Measurements from ENCODE around the gene MAG. TPM values are rescaled to one million over a fixed set of nuclear protein-coding genes. Genes with fewer than 3 reads are reported as not detected.
A peak's percentile ranks its signal among the peaks of the same experiment; 100 is the strongest.
"Not testable (repeated sequence)": the region's sequence is repeated elsewhere in the genome, so short reads cannot be mapped to it uniquely, and the experiment has no call there.

Gene MAG
- polyA plus RNA-seq, 1 donor: 0.33 TPM

GRCh38 chr19:35346193-35347052, 54.5 kb downstream of the MAG start:
- DNase-seq (ENCODE audit: low read depth): no peak

- DNase-seq (ENCODE audit: low read depth): no peak
These were observed 55.4 kb downstream of the MAG start, which contains the start of gene FFAR1 for GRCh38 chr19:35347171-35347929. Gene FFAR1, plus strand, starts transcription at chr19:35347902. Its CDS starts 3,650 bp downstream, at chr19:35351552.

GRCh38 chr19:35347930-35348298, 56.0 kb downstream of the MAG start:
- no peak for DNase-seq (ENCODE audit: low read depth)

- DNase-seq (ENCODE audit: low read depth): no peak
These were observed 57.1 kb downstream of the MAG start for GRCh38 chr19:35348911-35349611.

GRCh38 chr19:35349614-35350521, 57.9 kb downstream of the MAG start:
- no peak for DNase-seq (ENCODE audit: low read depth)

- no peak for DNase-seq (ENCODE audit: low read depth)
These were observed 58.6 kb downstream of the MAG start for GRCh38 chr19:35350591-35350990.

- DNase-seq (ENCODE audit: low read depth): no peak
These were observed 59.6 kb downstream of the MAG start for GRCh38 chr19:35351411-35352176.

- no peak for DNase-seq (ENCODE audit: low read depth)
These were observed 60.2 kb downstream of the MAG start for GRCh38 chr19:35352177-35352447.

GRCh38 chr19:35352448-35353304, 60.7 kb downstream of the MAG start:
- DNase-seq (ENCODE audit: low read depth): no peak

GRCh38 chr19:35353635-35354034, 61.7 kb downstream of the MAG start:
- no peak for DNase-seq (ENCODE audit: low read depth)

- DNase-seq (ENCODE audit: low read depth): no peak
These were observed 62.9 kb downstream of the MAG start for GRCh38 chr19:35354898-35355297.

GRCh38 chr19:35355791-35356460, 64.0 kb downstream of the MAG start:
- DNase-seq (ENCODE audit: low read depth): no peak

- peak; percentile 35 for DNase-seq (ENCODE audit: low read depth)
These were observed 66.1 kb downstream of the MAG start, which contains the start of gene FFAR3 for GRCh38 chr19:35357867-35358573. Gene FFAR3, plus strand, starts transcription at chr19:35358460. Its CDS starts 431 bp downstream, at chr19:35358891.

- not testable (repeated sequence) for DNase-seq (ENCODE audit: low read depth)
These were observed 66.9 kb downstream of the MAG start for GRCh38 chr19:35358834-35359233.

- DNase-seq (ENCODE audit: low read depth): not testable (repeated sequence)
These were observed 67.4 kb downstream of the MAG start for GRCh38 chr19:35359395-35359794.

GRCh38 chr19:35360081-35360480, 68.1 kb downstream of the MAG start:
- DNase-seq (ENCODE audit: low read depth): not testable (repeated sequence)

- DNase-seq (ENCODE audit: low read depth): no peak
These were observed 69.0 kb downstream of the MAG start for GRCh38 chr19:35360880-35361420.

Data from forelimb muscle (tissue), 1 donor.